BJ (cell line): ENCODE results near the gene PRB2. TPM values are rescaled to one million over a fixed set of nuclear protein-coding genes. Genes with fewer than 3 reads are reported as not detected.

Experiments
- CTCF ChIA-PET: fragments of 350-600 bp; formaldehyde crosslinking; extraction: SDS; loops from one replicate; lab custom pipeline; 2021; ENCODE audit warnings: antibody characterized with exemption, inconsistent platforms; lab: Yijun Ruan, JAX
- POLR2A ChIA-PET: fragments of 300-600 bp; sonication (Branson Sonifier 250); formaldehyde crosslinking; extraction: SDS; loops from one replicate; lab custom pipeline; 2021; ENCODE audit warnings: antibody characterized with exemption; lab: Charles Lee
- DNase-seq: peaks from one replicate; pipeline ENCODE4 v3.0.0-alpha.2; 2011; ENCODE audit warnings: low read depth
- H3K27me3 ChIP-seq: 2 replicates; pipeline ENCODE4 v1.6.0; 2011; ENCODE audit warnings: low read length; ENCODE audit not compliant: control insufficient read depth, insufficient read depth
- H3K36me3 ChIP-seq: 2 replicates; pipeline ENCODE4 v1.5.1; 2011; ENCODE audit warnings: low read length; ENCODE audit not compliant: control insufficient read depth, insufficient read depth
- H3K4me3 ChIP-seq: 2 replicates; pipeline ENCODE4 v1.5.1; 2011; ENCODE audit warnings: low read depth, mild to moderate bottlenecking, control low read depth, low read length
- CTCF ChIP-seq: IDR thresholded peaks from 2 replicates; pipeline ENCODE4 v1.5.1; 2011; ENCODE audit warnings: low read depth, mild to moderate bottlenecking, control low read depth, inconsistent platforms, low read length, moderate library complexity; ENCODE audit not compliant: insufficient read depth
- polyA plus RNA-seq: library from polyadenylated mRNA; depleted of rRNA; stranded (reverse); fragments of >200 nt; gene quantifications from 2 replicates; pipeline ENCODE4 v1.2.3, GENCODE V29; 2011; rRNA removed

PRB2 gene
- polyA plus RNA-seq, 1 experiment, result not detected

DNA sequence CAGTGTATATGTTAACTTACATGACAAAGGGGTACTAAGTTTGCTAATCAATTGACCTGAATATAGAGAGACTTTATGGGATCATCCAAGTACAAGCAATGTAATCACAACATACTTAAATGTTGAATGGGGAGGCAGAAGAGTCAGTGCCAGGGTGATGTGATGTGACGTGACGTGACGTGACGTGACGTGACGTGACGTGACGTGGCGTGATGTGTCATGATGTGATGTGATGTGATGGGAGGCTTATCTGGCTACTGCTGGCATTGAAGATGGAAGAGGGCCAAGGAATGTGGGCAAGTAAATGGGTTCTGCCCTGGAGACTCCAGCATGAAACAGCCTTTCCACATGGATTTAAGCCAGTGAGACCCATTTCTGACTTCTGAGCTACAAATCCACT lies 46.9 kb downstream of the PRB2 start:
- no peak for TF ChIP-seq CTCF
- Histone ChIP-seq H3K36me3 (no peaks in the 10 kb centered on the region), H3K4me3 (no peak overlapping the region), H3K27me3 (no peaks in the 10 kb centered on the region)
- DNase-seq, result no peak
- POLR2A ChIA-PET, result no interaction called here
- CTCF ChIA-PET, result interaction anchor here (0.6 kb wide), 1 partner anchor 66 kb away, joined by 3 read pairs; no protein-coding TSS in a partner anchor

DNA sequence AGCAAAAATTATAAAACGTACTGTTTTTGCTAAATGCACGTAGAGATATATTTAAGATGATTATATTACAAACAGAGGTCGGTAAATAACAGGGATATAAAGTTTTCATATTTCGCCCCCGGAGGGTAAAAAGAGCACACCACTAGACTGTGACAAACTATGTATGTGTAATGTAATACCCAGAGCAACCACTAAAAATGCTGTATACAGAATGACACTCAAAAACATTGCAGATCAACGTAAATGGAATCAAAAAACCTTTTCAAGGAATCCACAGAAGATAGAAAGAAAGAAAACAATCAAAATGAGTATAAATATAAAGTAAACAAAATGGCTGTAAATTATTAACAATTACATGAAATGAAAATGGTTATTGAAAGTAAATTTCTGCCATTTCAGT lies 47.6 kb downstream of the PRB2 start:
- ChIA-PET CTCF (no interaction called here), POLR2A (no interaction called here)
- H3K36me3 ChIP-seq, result no peaks in the 10 kb centered on the region
- H3K4me3 ChIP-seq, result no peak overlapping the region
- TF ChIP-seq CTCF, result no peak
- H3K27me3 ChIP-seq, result no peaks in the 10 kb centered on the region
- DNase-seq, result no peak

DNA sequence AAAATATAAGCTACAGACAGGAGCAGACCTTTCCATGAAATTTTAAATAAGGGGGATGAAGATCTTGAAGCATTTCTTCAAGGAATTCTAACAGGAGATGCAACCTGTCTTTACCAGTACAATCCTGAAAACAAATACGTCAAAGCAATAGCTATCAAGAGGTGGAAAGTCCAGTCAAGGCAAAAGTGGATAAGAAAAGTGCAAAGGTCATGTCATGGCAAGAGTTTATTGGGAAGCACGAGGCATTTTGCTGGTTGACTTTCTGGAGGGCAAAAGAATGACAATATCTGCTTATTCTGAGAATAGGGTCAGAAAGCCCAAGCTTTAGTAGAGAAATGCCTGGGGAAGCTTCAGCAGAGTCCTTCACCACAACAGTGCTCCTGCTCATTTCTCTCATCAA lies 50.9 kb downstream of the PRB2 start:
- H3K36me3 ChIP-seq, result no peaks in the 10 kb centered on the region
- DNase-seq, result no peak
- ChIA-PET POLR2A (no interaction called here), CTCF (no interaction called here)
- H3K27me3 ChIP-seq, result no peaks in the 10 kb centered on the region
- H3K4me3 ChIP-seq, result no peak overlapping the region
- no peak for TF ChIP-seq CTCF

Other genes with a start within 250 kb of the PRB2 start
- 3.2 and 4.8 TPM in 2 replicates for gene SMIM10L1, start 224.4 kb downstream of the PRB2 start, polyA plus RNA-seq
- gene TAS2R42, start 208.6 kb downstream of the PRB2 start, polyA plus RNA-seq, result not detected in 2 replicates
- gene PRB3, start 125.9 kb downstream of the PRB2 start, polyA plus RNA-seq, result not detected in 2 replicates
- gene PRB4, start 85.1 kb downstream of the PRB2 start, polyA plus RNA-seq, result not detected in 2 replicates